ENCODE data around the gene ACSM4.

GRCh38 chr12:7310070-7310469 lies 6.2 kb downstream of the ACSM4 start:
- TF ChIP-seq CTCF (IDR thresholded peaks at IDR 0.05) (no peak), POLR2AphosphoS5 (IDR thresholded peaks at IDR 0.05) (no peak), POLR2A (IDR thresholded peaks at IDR 0.05; ENCODE audit: low read depth) (no peak)

Measured in esophagus muscularis mucosa (tissue), 3 donors.